K562 (cell line): ENCODE measurements around the gene KHDRBS2. TPM values are rescaled to one million over a fixed set of nuclear protein-coding genes. Genes with fewer than 3 reads are reported as not detected.

ENCODE experiments used
- ATAC-seq: fragments of 200-7000 bp; cut with Tn5 transposase; 3 replicates; pipeline ENCODE4 v1.9.1; 2020; ENCODE audit warnings: moderate library complexity
- BruUV-seq: library from RNA; stranded (reverse); fragments of 400-500 nt; replicated peaks from 2 replicates; lab custom pipeline; 2021; lab: Mats Ljungman, UMichigan
- CTCF ChIA-PET: fragments of 300-600 bp; formaldehyde crosslinking; extraction: SDS; loops from one replicate; lab custom pipeline; 2021; ENCODE audit warnings: low intra/inter-chr PET ratio; lab: Yijun Ruan, JAX
- POLR2A ChIA-PET: fragments of 300-600, 350-650 bp; sonication (Branson Sonifier 250); formaldehyde crosslinking; extraction: SDS; loops from one replicate; lab custom pipeline; 2021; ENCODE audit warnings: antibody characterized with exemption, inconsistent platforms; lab: Yijun Ruan, JAX
- DNase-seq, 4 experiments: peaks; one replicate each; pipeline versions ENCODE4 v3.0.0 to v3.0.0-alpha.2; 2011 to 2018; ENCODE audit warnings: low spot score in 3 of 4, mixed read lengths in 3 of 4; ENCODE audit errors: extremely low read depth in 1 of 4
- FAIRE-seq: peaks from 2 replicates; lab custom pipeline; 2011; peaks lifted over from hg19 to GRCh38; lab: Jason Lieb, UNC
- H2AFZ ChIP-seq: 2 replicates; pipeline ENCODE4 v1.6.0; 2011; ENCODE audit warnings: low read depth, low read length, control low read depth, inconsistent platforms
- H3K27ac ChIP-seq: fragments of 200-600 bp; 3 replicates; pipeline ENCODE4 v1.8.0; 2011; ENCODE audit warnings: low read depth, mild to moderate bottlenecking, control low read depth, inconsistent platforms, low read length, moderate library complexity, mixed read lengths; ENCODE audit errors: extremely low read depth
- H3K27me3 ChIP-seq, 2 experiments: fragments of 300-600 bp in 1 of 2; 2 replicates in 1 of 2; 3 replicates in 1 of 2; pipeline versions ENCODE4 v1.6.0 to v1.8.0; 2011; ENCODE audit warnings: inconsistent platforms in 2 of 2, low read length in 2 of 2, mild to moderate bottlenecking in 1 of 2, mixed read lengths in 1 of 2, moderate library complexity in 1 of 2; ENCODE audit not compliant: control insufficient read depth in 2 of 2, insufficient read depth in 2 of 2
- H3K36me3 ChIP-seq: fragments of 300-600 bp; 3 replicates; pipeline ENCODE4 v1.8.0; 2011; ENCODE audit warnings: mild to moderate bottlenecking, low read length, inconsistent platforms; ENCODE audit not compliant: control insufficient read depth, insufficient read depth
- H3K4me1 ChIP-seq, 2 experiments: fragments of 200-600 bp in 1 of 2; replicated peaks in 1 of 2; 2 replicates in 1 of 2; 3 replicates in 1 of 2; pipeline versions ENCODE4 v1.5.1 to v1.8.0; 2011; ENCODE audit warnings: inconsistent platforms in 2 of 2, low read length in 2 of 2, mild to moderate bottlenecking in 1 of 2, mixed read lengths in 1 of 2, moderate library complexity in 1 of 2; ENCODE audit not compliant: control insufficient read depth in 2 of 2, insufficient read depth in 2 of 2
- H3K4me2 ChIP-seq: 2 replicates; pipeline ENCODE4 v1.6.1; 2011; ENCODE audit warnings: low read length, control low read depth, inconsistent platforms, mixed read lengths; ENCODE audit not compliant: insufficient read depth
- H3K4me3 ChIP-seq: fragments of 200-600 bp; sonication (generic), shearing (Covaris generic); 2 replicates; pipeline ENCODE4 v1.5.1; 2016; ENCODE audit warnings: control low read depth, inconsistent platforms
- H3K79me2 ChIP-seq: fragments of 200-600 bp; 3 replicates; pipeline ENCODE4 v1.8.0; 2011; ENCODE audit warnings: low read length, inconsistent platforms; ENCODE audit not compliant: control insufficient read depth, insufficient read depth
- H3K9ac ChIP-seq, 2 experiments: 2 replicates each; pipeline versions ENCODE4 v1.6.0 to v1.6.1; 2011; ENCODE audit warnings: low read depth in 2 of 2, low read length in 2 of 2, control low read depth in 1 of 2, inconsistent platforms in 1 of 2, mild to moderate bottlenecking in 1 of 2, mixed read lengths in 1 of 2; ENCODE audit not compliant: insufficient read depth in 1 of 2
- H3K9me1 ChIP-seq: one replicate; pipeline ENCODE4 v1.6.0; 2011; ENCODE audit warnings: inconsistent platforms, mild to moderate bottlenecking, low read length, moderate library complexity; ENCODE audit not compliant: control insufficient read depth, insufficient read depth
- H3K9me3 ChIP-seq: replicated peaks from 2 replicates; pipeline ENCODE4 v1.5.1; 2011; ENCODE audit warnings: low read depth, low read length, inconsistent platforms; ENCODE audit not compliant: control insufficient read depth, insufficient read depth
- H4K20me1 ChIP-seq: replicated peaks from 2 replicates; pipeline ENCODE4 v1.6.1; 2011; ENCODE audit warnings: low read length, inconsistent platforms, mixed read lengths; ENCODE audit not compliant: control insufficient read depth, insufficient read depth
- DDX20 ChIP-seq: fragments of 450-650 bp; IDR thresholded peaks from 2 replicates; pipeline ENCODE4 v1.6.1; 2016; ENCODE audit warnings: missing genetic modification characterization, low read depth, mild to moderate bottlenecking, missing compliant biosample characterization, moderate library complexity
- KDM2B ChIP-seq: fragments of 250-450 bp; sonication (Bioruptor Pico); IDR thresholded peaks from 2 replicates; pipeline ENCODE4 v1.8.0; 2021; ENCODE audit warnings: mild to moderate bottlenecking, moderate library complexity
- MTA3 ChIP-seq: fragments of 450-650 bp; formaldehyde crosslinking; IDR thresholded peaks from 2 replicates; pipeline ENCODE4 v1.6.1; 2017; ENCODE audit warnings: mild to moderate bottlenecking, borderline replicate concordance
- PATZ1 ChIP-seq: fragments of 250-450 bp; sonication (Bioruptor Pico); IDR thresholded peaks from 2 replicates; pipeline ENCODE4 v1.5.0; 2020; ENCODE audit warnings: mild to moderate bottlenecking, borderline replicate concordance
- PBX2 ChIP-seq, 2 experiments: IDR thresholded peaks in 1 of 2; conservative IDR thresholded peaks in 1 of 2; 2 replicates each; pipeline ENCODE4 v1.6.1; 2016; ENCODE audit warnings: low read depth in 2 of 2, mild to moderate bottlenecking in 1 of 2, missing compliant biosample characterization in 1 of 2, missing genetic modification characterization in 1 of 2, moderate library complexity in 1 of 2
- SMARCA4 ChIP-seq: fragments of 450-650 bp; IDR thresholded peaks from 2 replicates; pipeline ENCODE4 v1.6.1; 2016
- SNRNP70 ChIP-seq: fragments of 200-400 bp; formaldehyde crosslinking; optimal IDR thresholded peaks from 2 replicates; pipeline ENCODE3; 2017; ENCODE audit warnings: low read depth, low read length
- ZMIZ1 ChIP-seq, 2 experiments: fragments of 150-350 bp in 1 of 2; IDR thresholded peaks; 2 replicates each; pipeline ENCODE4 v1.6.1; 2012 to 2016; ENCODE audit warnings: low read depth in 2 of 2, low read length in 2 of 2, mild to moderate bottlenecking in 1 of 2, moderate library complexity in 1 of 2
- ZNF444 ChIP-seq: fragments of 250-450 bp; sonication (Bioruptor Pico); IDR thresholded peaks from 2 replicates; pipeline ENCODE4 v1.4.0; 2020; ENCODE audit warnings: mild to moderate bottlenecking, moderate library complexity
- WGBS: fragments of 100-300 bp; shearing (Covaris generic); methylation state at CpG from one replicate; pipeline ENCODE4 v1.1.6; 2016; ENCODE audit warnings: low coverage, mixed read lengths; ENCODE audit not compliant: insufficient coverage; ENCODE audit errors: missing lambda C conversion rate; 5-methylcytosine and 5-hydroxymethylcytosine counted together
- in situ Hi-C: fragments of 300-500 bp; cut with MboI; formaldehyde crosslinking; loops from 4 replicates; pipeline ENCODE4 v1.15.0; 2018; ENCODE audit warnings: inconsistent platforms, mixed read lengths
- intact Hi-C: fragments of 100-400 bp; cut with micrococcal nuclease; formaldehyde crosslinking; loops from 2 replicates; pipeline ENCODE4 v1.14.2; 2022
- polyA plus RNA-seq, 8 experiments: library from polyadenylated mRNA; depleted of rRNA in 4 of 8; stranded (reverse) in 5 of 8; unstranded in 3 of 8; fragments of >200 nt; fragmentation: Nextera tagmentation in 2 of 8; fragmentation: Illumina TruSeq in 1 of 8; extraction: Ambion mirVana in 2 of 8; extraction: Trizol in 1 of 8; gene quantifications; 2 replicates each; pipeline versions ENCODE4 v1.2.1 to v1.2.3, GENCODE V29; 2011 to 2014; ENCODE audit warnings: inconsistent platforms in 1 of 8, missing spikeins in 1 of 8
- total RNA-seq, 7 experiments: library from RNA; depleted of rRNA in 6 of 7; stranded (reverse); fragments of >200 nt in 6 of 7; fragmentation: Illumina TruSeq in 2 of 7; extraction: Trizol in 2 of 7; gene quantifications; 2 replicates each; pipeline versions ENCODE4 v1.2.1 to v1.2.3, GENCODE V29; 2011 to 2021; ENCODE audit warnings: low replicate concordance in 1 of 7

Gene KHDRBS2
- total and polyA plus RNA-seq, 9 of the 15 experiments (the other 6 are each of a cell fraction or from before 2014, with no cell fraction given): not detected

GRCh38 chr6:62129127-62129526, 156.9 kb downstream of the KHDRBS2 start:
- H3K4me2 ChIP-seq: no peak overlapping the region
- no peaks in the 10 kb centered on the region for H3K4me1 ChIP-seq
- H2AFZ ChIP-seq: no peak overlapping the region
- no peaks in the 10 kb centered on the region for H4K20me1 ChIP-seq
- intact Hi-C loops (no loop called here), in situ Hi-C loops (loop anchor here (10.0 kb wide), 1 partner anchor 854 kb away; no protein-coding TSS in a partner anchor)
- no peak overlapping the region for H3K27ac ChIP-seq
- DNase-seq (no peak), FAIRE-seq (no peak), ATAC-seq (no peak)
- H3K27me3 ChIP-seq: no peaks in the 10 kb centered on the region
- no peak overlapping the region for H3K9ac ChIP-seq
- no peaks in the 10 kb centered on the region for H3K9me1 ChIP-seq
- H3K4me3 ChIP-seq: no peak overlapping the region
- no peak for TF ChIP-seq DDX20 (tag)
- TF ChIP-seq PBX2 (CRISPR knock-in tag; IDR thresholded peaks at IDR 0.05; ENCODE audit: low read depth): no peak
- no peak for TF ChIP-seq PBX2 (tag; conservative IDR thresholded peaks at IDR 0.05; ENCODE audit: low read depth)
- TF ChIP-seq PATZ1 (CRISPR knock-in tag): no peak
- no peak for TF ChIP-seq MTA3
- TF ChIP-seq SNRNP70: no peak
- no peak for TF ChIP-seq ZNF444 (CRISPR knock-in tag)
- TF ChIP-seq KDM2B (CRISPR knock-in tag): no peak
- TF ChIP-seq ZMIZ1 (IDR thresholded peaks at IDR 0.05; ENCODE audit: low read depth in 2 of 2, low read length in 2 of 2): no peak
- TF ChIP-seq SMARCA4: no peak
- CTCF ChIA-PET: no interaction called here
- WGBS: 0% methylated on average over 1 of the region's 1 CpG
- H3K36me3 ChIP-seq: no peaks in the 10 kb centered on the region
- H3K9me3 ChIP-seq: no peaks in the 10 kb centered on the region
- no peaks in the 10 kb centered on the region for H3K79me2 ChIP-seq
- POLR2A ChIA-PET: no interaction called here
- no TSS peak for BruUV-seq
